HG02973 (cell line): ENCODE results near the gene SGSM2.
"Not testable (repeated sequence)": the region's sequence is repeated elsewhere in the genome, so short reads cannot be mapped to it uniquely, and the experiment has no call there.

Source experiments
- ATAC-seq: cut with Tn5 transposase; IDR thresholded peaks from one replicate; pipeline ENCODE4 v1.9.1; 2021; ENCODE audit warnings: moderate library complexity; ENCODE audit not compliant: unreplicated experiment

Gene SGSM2

GRCh38 chr17:2336852-2337543 is at the start of gene SGSM2:
Gene SGSM2 (plus strand): TSS chr17:2337501. CDS start chr17:2337689, 188 bp downstream.
- ATAC-seq, result no peak

GRCh38 chr17:2289878-2290478 is 47.3 kb upstream of the SGSM2 start:
- ATAC-seq, result no peak

GRCh38 chr17:2292100-2292499 is 45.2 kb upstream of the SGSM2 start:
- ATAC-seq, result no peak

GRCh38 chr17:2295575-2295974 is 41.7 kb upstream of the SGSM2 start:
- ATAC-seq, result no peak

- no peak for ATAC-seq
These were observed 40.3 kb upstream of the SGSM2 start for GRCh38 chr17:2297023-2297422.

GRCh38 chr17:2299136-2299535 is 38.2 kb upstream of the SGSM2 start:
- ATAC-seq, result no peak

- ATAC-seq, result no peak
These were observed 37.5 kb upstream of the SGSM2 start for GRCh38 chr17:2299756-2300155.

- ATAC-seq, result peak; percentile 17
These were observed 34.5 kb upstream of the SGSM2 start for GRCh38 chr17:2302778-2303203.

- peak; percentile 76 for ATAC-seq
These were observed 33.8 kb upstream of the SGSM2 start, which contains the start of the genes SMG6 and SRR for GRCh38 chr17:2303204-2304188. Gene SMG6 (minus strand): TSS chr17:2303785. CDS start chr17:2303720, 65 bp downstream. Gene SRR (plus strand): TSS chr17:2303950. CDS start chr17:2315561, 11,611 bp downstream.

GRCh38 chr17:2304931-2305330 is 32.4 kb upstream of the SGSM2 start:
- ATAC-seq, result no peak

GRCh38 chr17:2309338-2310154 is 27.8 kb upstream of the SGSM2 start:
- no peak for ATAC-seq

GRCh38 chr17:2312736-2313135 is 24.6 kb upstream of the SGSM2 start:
- no peak for ATAC-seq

GRCh38 chr17:2316916-2317205 is 20.4 kb upstream of the SGSM2 start:
- not testable (repeated sequence) for ATAC-seq

- ATAC-seq, result no peak
These were observed 19.5 kb upstream of the SGSM2 start for GRCh38 chr17:2317796-2318195.

GRCh38 chr17:2319051-2319450 is 18.2 kb upstream of the SGSM2 start:
- no peak for ATAC-seq

GRCh38 chr17:2321399-2321798 is 15.9 kb upstream of the SGSM2 start:
- ATAC-seq, result no peak

GRCh38 chr17:2323629-2324314 is 13.5 kb upstream of the SGSM2 start:
- no peak for ATAC-seq

- ATAC-seq, result no peak
These were observed 6.0 kb upstream of the SGSM2 start for GRCh38 chr17:2331303-2331702.

GRCh38 chr17:2335726-2336214 is 1.5 kb upstream of the SGSM2 start:
- ATAC-seq, result no peak
